ENCODE data around the gene XKR8.
A peak's percentile ranks its signal among the peaks of the same experiment; 100 is the strongest.

Gene XKR8

GRCh38 chr1:27959792-27960603, at the start of gene XKR8:
XKR8 (plus strand) TSS chr1:27959973; CDS start chr1:27960070, 97 bp downstream.
- no peak for FAIRE-seq
- no peak for DNase-seq (ENCODE audit: insufficient read length, low spot score)
- TF ChIP-seq CTCF (IDR thresholded peaks at IDR 0.05; ENCODE audit: insufficient read depth, missing control alignments) = peak; percentile 1

- TF ChIP-seq CTCF (IDR thresholded peaks at IDR 0.05; ENCODE audit: insufficient read depth, missing control alignments) = no peak
- DNase-seq (ENCODE audit: insufficient read length, low spot score) (no peak), FAIRE-seq (no peak)
Observed at GRCh38 chr1:27912429-27912828, 47.3 kb upstream of the XKR8 start.

GRCh38 chr1:27915082-27915575, 44.6 kb upstream of the XKR8 start:
- FAIRE-seq = no peak
- no peak for DNase-seq (ENCODE audit: insufficient read length, low spot score)
- TF ChIP-seq CTCF (IDR thresholded peaks at IDR 0.05; ENCODE audit: insufficient read depth, missing control alignments) = no peak

GRCh38 chr1:27922272-27922671, 37.5 kb upstream of the XKR8 start:
- DNase-seq (ENCODE audit: insufficient read length, low spot score) (no peak), FAIRE-seq (no peak)
- no peak for TF ChIP-seq CTCF (IDR thresholded peaks at IDR 0.05; ENCODE audit: insufficient read depth, missing control alignments)

GRCh38 chr1:27928216-27928954, 31.4 kb upstream of the XKR8 start:
- FAIRE-seq = no peak
- TF ChIP-seq CTCF (IDR thresholded peaks at IDR 0.05; ENCODE audit: insufficient read depth, missing control alignments) = no peak
- DNase-seq (ENCODE audit: insufficient read length, low spot score) = no peak

- no peak for TF ChIP-seq CTCF (IDR thresholded peaks at IDR 0.05; ENCODE audit: insufficient read depth, missing control alignments)
- no peak for FAIRE-seq
- no peak for DNase-seq (ENCODE audit: insufficient read length, low spot score)
Observed at GRCh38 chr1:27931184-27931583, 28.6 kb upstream of the XKR8 start.
